Retinal pigment epithelial cell (primary cell): ENCODE measurements around the gene GJA4.

ENCODE experiments used
- DNase-seq: peaks from one replicate; pipeline ENCODE4 v3.0.0-alpha.2; 2010; ENCODE audit warnings: low read depth
- H3K4me3 ChIP-seq: 2 replicates; pipeline ENCODE4 v1.5.1; 2011; ENCODE audit warnings: mild to moderate bottlenecking, low read length, control low read depth, moderate library complexity
- TF ChIP-seq, protein P1 (sequence below): conservative IDR thresholded peaks from 2 replicates; pipeline ENCODE4 v1.5.1; 2011; ENCODE audit warnings: low read depth, low read length, control low read depth, inconsistent platforms

GJA4 gene

DNA sequence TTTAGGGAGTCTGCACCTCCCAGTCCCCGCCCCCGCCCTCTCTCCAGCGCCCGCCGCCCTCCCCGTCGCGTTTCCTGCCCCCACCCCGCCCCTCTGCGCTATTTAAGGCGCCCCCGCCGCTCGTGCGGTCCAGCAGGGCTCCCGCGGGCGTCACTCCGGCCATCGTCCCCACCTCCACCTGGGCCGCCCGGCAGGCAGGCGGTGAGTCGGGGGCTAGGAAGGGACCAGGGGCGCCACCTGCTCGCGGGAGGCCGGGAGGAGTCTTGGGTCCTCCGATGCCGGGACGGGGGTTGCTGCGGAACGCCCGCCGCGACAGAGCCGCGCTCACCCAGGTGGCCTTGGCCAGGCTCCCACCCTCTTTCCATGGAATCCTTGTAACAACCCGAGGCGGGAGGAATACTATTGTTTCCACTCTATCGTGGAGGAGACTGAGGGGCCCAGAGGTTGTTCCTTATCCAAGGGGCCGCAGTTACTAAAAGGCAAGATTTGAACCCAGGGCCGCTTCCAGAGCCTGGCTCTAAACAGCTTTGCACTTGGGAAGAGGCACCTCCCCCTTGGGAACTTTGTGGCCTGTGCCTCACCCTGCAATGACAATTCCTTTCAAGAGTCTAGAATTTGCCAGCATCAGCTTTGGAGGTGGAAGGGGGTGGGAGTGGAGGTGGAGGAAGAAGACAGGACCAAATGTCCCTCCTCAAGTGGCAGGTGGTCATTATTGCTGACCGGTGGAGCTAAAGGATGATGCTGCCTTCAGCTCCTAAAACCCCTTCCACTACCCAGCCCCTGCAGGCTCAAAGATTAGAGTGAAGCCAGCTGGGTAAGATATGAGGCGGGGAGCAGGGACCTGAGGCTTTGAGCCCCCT is at the start of gene GJA4:
GJA4 (plus strand) TSS at position 132 of the 860 bp plus-strand sequence. CDS start 1,215 bp downstream, outside the sequence.
- H3K4me3 ChIP-seq: no peak within 1 kb of the TSS
- TF ChIP-seq, protein P1, sequence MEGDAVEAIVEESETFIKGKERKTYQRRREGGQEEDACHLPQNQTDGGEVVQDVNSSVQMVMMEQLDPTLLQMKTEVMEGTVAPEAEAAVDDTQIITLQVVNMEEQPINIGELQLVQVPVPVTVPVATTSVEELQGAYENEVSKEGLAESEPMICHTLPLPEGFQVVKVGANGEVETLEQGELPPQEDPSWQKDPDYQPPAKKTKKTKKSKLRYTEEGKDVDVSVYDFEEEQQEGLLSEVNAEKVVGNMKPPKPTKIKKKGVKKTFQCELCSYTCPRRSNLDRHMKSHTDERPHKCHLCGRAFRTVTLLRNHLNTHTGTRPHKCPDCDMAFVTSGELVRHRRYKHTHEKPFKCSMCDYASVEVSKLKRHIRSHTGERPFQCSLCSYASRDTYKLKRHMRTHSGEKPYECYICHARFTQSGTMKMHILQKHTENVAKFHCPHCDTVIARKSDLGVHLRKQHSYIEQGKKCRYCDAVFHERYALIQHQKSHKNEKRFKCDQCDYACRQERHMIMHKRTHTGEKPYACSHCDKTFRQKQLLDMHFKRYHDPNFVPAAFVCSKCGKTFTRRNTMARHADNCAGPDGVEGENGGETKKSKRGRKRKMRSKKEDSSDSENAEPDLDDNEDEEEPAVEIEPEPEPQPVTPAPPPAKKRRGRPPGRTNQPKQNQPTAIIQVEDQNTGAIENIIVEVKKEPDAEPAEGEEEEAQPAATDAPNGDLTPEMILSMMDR: no peak
- DNase-seq: no peak

DNA sequence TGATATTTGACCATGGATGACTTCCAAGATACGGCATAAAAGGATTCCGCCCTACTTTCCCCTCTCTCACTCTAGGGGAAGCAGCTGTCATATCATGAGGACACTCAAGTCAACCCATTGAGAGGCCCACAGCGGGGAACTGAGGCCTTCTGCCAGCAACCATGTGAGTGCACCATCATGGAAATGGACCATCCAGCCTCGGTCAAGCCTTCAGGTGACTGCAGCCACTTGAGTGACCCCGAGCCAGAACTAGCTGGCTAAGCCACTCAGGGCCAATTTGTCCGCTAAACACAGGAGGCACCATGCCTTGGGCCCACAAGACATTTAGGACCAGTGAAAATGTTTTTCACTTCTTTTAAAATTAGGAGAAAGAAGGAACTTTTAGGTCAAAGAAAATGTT is 49.0 kb upstream of the GJA4 start:
- TF ChIP-seq, protein P1: no peak
- no peak for DNase-seq
- H3K4me3 ChIP-seq: no peak overlapping the region

DNA sequence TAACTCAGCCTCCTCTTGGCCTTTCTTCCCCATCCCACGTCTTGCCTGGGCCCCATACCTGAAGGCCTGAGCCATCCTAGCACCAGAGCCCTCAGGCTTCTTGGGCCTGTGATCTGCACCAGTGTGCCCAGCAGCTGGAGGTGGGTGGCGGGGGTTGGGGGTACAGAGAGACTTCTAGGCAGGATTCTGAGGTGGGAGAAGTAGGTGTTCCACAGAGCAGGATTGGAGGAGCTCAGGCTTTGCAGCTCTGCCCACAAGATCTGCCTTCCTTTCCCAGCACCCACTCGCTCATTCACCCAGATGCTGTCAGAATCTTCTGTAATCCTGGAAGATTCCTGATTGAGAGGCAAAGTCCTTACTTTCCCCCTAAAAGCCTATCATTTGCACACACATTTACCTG is 47.9 kb upstream of the GJA4 start:
- no peak for DNase-seq
- TF ChIP-seq, protein P1: no peak
- H3K4me3 ChIP-seq: no peak overlapping the region

DNA sequence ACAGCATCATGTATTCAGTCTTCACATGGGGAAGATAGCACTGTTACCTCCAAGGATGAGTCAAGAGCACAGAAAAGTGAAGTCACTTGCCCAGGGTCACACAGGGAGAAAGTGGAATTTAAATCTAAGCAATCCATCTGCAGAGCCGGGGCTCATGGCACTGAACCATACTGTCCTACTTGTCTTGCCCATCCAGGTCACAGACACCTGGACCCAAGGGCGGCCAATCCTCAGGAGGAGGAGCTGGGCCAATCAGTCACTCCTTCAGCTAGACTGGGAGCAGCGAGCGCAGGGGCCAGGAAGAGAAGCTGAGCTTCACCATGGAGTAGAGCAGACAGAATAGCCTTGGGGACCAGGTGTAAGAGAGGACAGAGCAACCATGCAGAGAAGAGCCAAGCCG is 47.1 kb upstream of the GJA4 start:
- no peak overlapping the region for H3K4me3 ChIP-seq
- TF ChIP-seq, protein P1: no peak
- DNase-seq: no peak

DNA sequence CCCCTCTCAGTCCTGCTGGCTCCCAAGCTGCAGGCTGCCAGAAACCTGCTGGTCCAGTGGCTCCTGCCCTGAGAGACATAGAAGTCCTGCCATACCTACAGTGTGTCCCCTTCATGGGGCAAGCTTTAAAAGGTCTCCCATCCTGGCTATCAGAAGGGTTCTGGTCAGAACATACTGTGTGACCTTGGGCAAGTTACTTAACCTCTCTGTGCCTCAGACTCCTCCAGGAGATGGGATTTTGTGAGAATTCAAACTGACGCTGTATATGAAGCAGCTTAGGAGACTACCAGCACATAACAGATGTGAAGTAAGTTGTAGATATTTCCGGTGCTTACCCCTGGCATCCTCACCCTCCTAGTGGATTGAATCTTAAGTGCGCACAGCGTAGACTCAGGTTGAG is 46.7 kb upstream of the GJA4 start:
- H3K4me3 ChIP-seq: no peak overlapping the region
- no peak for DNase-seq
- TF ChIP-seq, protein P1: no peak

DNA sequence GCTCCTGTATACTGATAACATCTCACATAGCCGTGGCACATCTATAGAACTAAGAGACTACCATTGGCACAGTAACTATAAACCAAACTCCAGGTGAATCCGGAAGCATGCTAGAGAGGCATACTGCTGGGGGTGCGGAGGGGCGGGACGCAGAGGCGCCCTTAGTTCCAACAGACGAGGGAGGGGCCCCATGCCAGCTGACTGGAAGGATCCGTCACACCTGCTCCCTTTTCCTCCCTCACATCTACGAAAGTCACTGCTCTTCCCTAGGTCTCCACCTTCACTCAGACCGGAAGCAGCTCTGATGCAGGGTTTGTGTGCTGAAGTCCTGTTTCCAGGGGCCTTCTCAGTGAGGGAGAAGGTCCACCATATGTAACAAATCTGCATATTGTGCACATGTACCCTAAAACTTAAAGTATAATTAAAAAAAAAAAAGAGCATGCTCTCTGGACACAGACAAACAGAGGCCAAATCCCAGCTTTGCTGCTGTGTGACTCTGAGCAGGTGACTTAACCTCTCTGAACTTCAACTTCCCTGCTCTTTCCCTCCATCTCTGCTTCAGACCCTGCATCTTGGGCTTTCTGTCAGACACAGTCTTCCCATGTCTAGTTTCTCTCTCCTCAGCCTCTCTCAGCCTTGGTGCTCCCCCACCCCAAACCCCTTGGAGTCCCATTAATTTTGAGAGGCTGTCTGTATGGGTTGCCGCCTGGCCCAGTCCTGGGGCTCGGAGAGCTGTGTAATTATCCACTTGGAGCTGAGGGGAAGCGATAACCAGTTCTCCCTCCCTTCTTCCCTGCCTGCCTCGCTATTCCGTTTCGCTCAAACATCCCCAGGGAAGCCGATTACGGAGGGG is 45.8 kb upstream of the GJA4 start:
- no peak overlapping the region for H3K4me3 ChIP-seq
- TF ChIP-seq, protein P1: no peak
- DNase-seq: no peak
